Stimulated activated CD4-positive, alpha-beta T cell treated with anti-CD3 and anti-CD28 coated beads, Interleukin-2, amount 100 ng/mL, for 48 hours (primary cell): Measurements from ENCODE around the gene MAST3.

Experiments used
- DNase-seq, 2 donors: peaks; one replicate each; pipeline ENCODE4 v3.0.0-alpha.2; 2020

The MAST3 gene

GRCh38 chr19:18097217-18097992 lies at the start of gene MAST3:
Gene MAST3, plus strand, starts transcription at chr19:18097778. Its CDS starts 15 bp downstream, at chr19:18097793.
- DNase-seq: peak; percentile 90 to 96

GRCh38 chr19:18049385-18049784 lies 48.2 kb upstream of the MAST3 start:
- DNase-seq: no peak

GRCh38 chr19:18051887-18052286 lies 45.7 kb upstream of the MAST3 start:
- DNase-seq: no peak

- DNase-seq: no peak
Observed at GRCh38 chr19:18053576-18054219, 43.9 kb upstream of the MAST3 start.

GRCh38 chr19:18055967-18056366 lies 41.6 kb upstream of the MAST3 start:
- DNase-seq: no peak

GRCh38 chr19:18057557-18057956 lies 40.0 kb upstream of the MAST3 start:
- no peak for DNase-seq

- DNase-seq: peak; percentile 78 to 80
Observed at GRCh38 chr19:18058208-18059009, 39.2 kb upstream of the MAST3 start.

GRCh38 chr19:18059297-18059696 lies 38.3 kb upstream of the MAST3 start:
- DNase-seq: no peak

- no peak for DNase-seq
Observed at GRCh38 chr19:18059902-18060301, 37.7 kb upstream of the MAST3 start.

- no peak for DNase-seq
Observed at GRCh38 chr19:18060472-18060871, 37.1 kb upstream of the MAST3 start.

- DNase-seq: no peak
Observed at GRCh38 chr19:18062028-18062427, 35.5 kb upstream of the MAST3 start.

GRCh38 chr19:18063463-18063862 lies 34.1 kb upstream of the MAST3 start:
- peak in 1 of 2 donors; percentile 43 for DNase-seq

- no peak for DNase-seq
Observed at GRCh38 chr19:18065173-18065495, 32.4 kb upstream of the MAST3 start.

- DNase-seq: no peak
Observed at GRCh38 chr19:18068395-18068794, 29.2 kb upstream of the MAST3 start.

- no peak for DNase-seq
Observed at GRCh38 chr19:18069383-18069782, 28.2 kb upstream of the MAST3 start.

- no peak for DNase-seq
Observed at GRCh38 chr19:18070181-18070580, 27.4 kb upstream of the MAST3 start.

GRCh38 chr19:18072335-18072734 lies 25.2 kb upstream of the MAST3 start:
- no peak for DNase-seq

- DNase-seq: no peak
Observed at GRCh38 chr19:18073197-18073596, 24.4 kb upstream of the MAST3 start.

GRCh38 chr19:18074192-18074591 lies 23.4 kb upstream of the MAST3 start:
- DNase-seq: no peak

GRCh38 chr19:18083929-18084684 lies 13.5 kb upstream of the MAST3 start:
- no peak for DNase-seq

- no peak for DNase-seq
Observed at GRCh38 chr19:18085702-18086457, 11.7 kb upstream of the MAST3 start.

- peak; percentile 20 to 42 for DNase-seq
Observed at GRCh38 chr19:18086590-18087138, 10.9 kb upstream of the MAST3 start, which contains the start of gene IL12RB1. Gene IL12RB1, minus strand, starts transcription at chr19:18086934. Its CDS starts 111 bp downstream, at chr19:18086823.
